K562 (cell line): ENCODE results near the gene ZNF296. TPM values are rescaled to one million over a fixed set of nuclear protein-coding genes. Genes with fewer than 3 reads are reported as not detected.

Source experiments
- CC2D1A ChIP-seq: fragments of 450-650 bp; IDR thresholded peaks from 2 replicates; pipeline ENCODE4 v1.6.1; 2017; ENCODE audit warnings: mild to moderate bottlenecking
- CGGBP1 ChIP-seq: fragments of 250-450 bp; sonication (Bioruptor Pico); IDR thresholded peaks from 2 replicates; pipeline ENCODE4 v1.9.0; 2021; ENCODE audit warnings: mild to moderate bottlenecking
- CTCF ChIP-seq, 3 experiments: IDR thresholded peaks in 2 of 3; conservative IDR thresholded peaks in 1 of 3; 2 replicates each; pipeline ENCODE4 v1.5.1; 2011 to 2012; ENCODE audit warnings: low read length in 3 of 3, mild to moderate bottlenecking in 3 of 3, control low read depth in 2 of 3, improper control_type of control experiment in 1 of 3, inconsistent platforms in 1 of 3, low read depth in 1 of 3, mixed read lengths in 1 of 3, moderate library complexity in 1 of 3; ENCODE audit not compliant: insufficient read depth in 2 of 3
- FOXJ3 ChIP-seq: sonication (generic); formaldehyde crosslinking; IDR thresholded peaks from 2 replicates; pipeline ENCODE4 v1.4.0; 2020; ENCODE audit warnings: mild to moderate bottlenecking, missing genetic modification reagents
- MCM7 ChIP-seq, 2 experiments: fragments of 450-650 bp; IDR thresholded peaks; 2 replicates each; pipeline ENCODE4 v1.6.1; 2016 to 2018
- POLR2AphosphoS2 ChIP-seq: IDR thresholded peaks from 2 replicates; pipeline ENCODE4 v1.6.1; 2012; ENCODE audit warnings: low read length, improper control_type of control experiment
- PREB ChIP-seq: sonication (generic); formaldehyde crosslinking; IDR thresholded peaks from 2 replicates; pipeline ENCODE4 v1.8.1; 2023; ENCODE audit warnings: mild to moderate bottlenecking, missing genetic modification reagents
- RAD21 ChIP-seq, 2 experiments: fragments of 250-450 bp in 1 of 2; fragments of 450-650 bp in 1 of 2; sonication (Bioruptor Pico) in 1 of 2; formaldehyde crosslinking in 1 of 2; IDR thresholded peaks in 1 of 2; conservative IDR thresholded peaks in 1 of 2; 2 replicates each; pipeline versions ENCODE4 v1.4.0 to v1.8.0; 2020 to 2022; ENCODE audit warnings: mild to moderate bottlenecking in 2 of 2, moderate library complexity in 1 of 2
- STAG1 ChIP-seq: sonication (generic); formaldehyde crosslinking; IDR thresholded peaks from 2 replicates; pipeline ENCODE4 v1.5.0; 2020; ENCODE audit warnings: missing genetic modification reagents, borderline replicate concordance
- TRIM24 ChIP-seq, 2 experiments: fragments of 450-650 bp; IDR thresholded peaks; 2 replicates each; pipeline ENCODE4 v1.6.1; 2016
- ZNF23 ChIP-seq: fragments of 250-450 bp; sonication (Bioruptor Pico); IDR thresholded peaks from 2 replicates; pipeline ENCODE4 v1.4.0; 2020; ENCODE audit warnings: mild to moderate bottlenecking
- ZNF232 ChIP-seq: sonication (generic); formaldehyde crosslinking; IDR thresholded peaks from 2 replicates; pipeline ENCODE4 v1.8.0; 2022; ENCODE audit warnings: mild to moderate bottlenecking, missing genetic modification reagents
- ZNF347 ChIP-seq: fragments of 450-650 bp; formaldehyde crosslinking; IDR thresholded peaks from 2 replicates; pipeline ENCODE4 v1.4.0; 2020; ENCODE audit warnings: low read depth, mild to moderate bottlenecking, moderate library complexity
- ZNF586 ChIP-seq: fragments of 450-650 bp; formaldehyde crosslinking; conservative IDR thresholded peaks from 2 replicates; pipeline ENCODE4 v1.4.0; 2020; ENCODE audit warnings: mild to moderate bottlenecking, moderate library complexity
- ZNF75A ChIP-seq: fragments of 450-650 bp; formaldehyde crosslinking; IDR thresholded peaks from 2 replicates; pipeline ENCODE4 v1.4.0; 2020; ENCODE audit warnings: mild to moderate bottlenecking
- ZNF79 ChIP-seq: fragments of 250-450 bp; sonication (Bioruptor Pico); IDR thresholded peaks from 2 replicates; pipeline ENCODE4 v1.4.0; 2020; ENCODE audit warnings: low read depth, mild to moderate bottlenecking, moderate library complexity
- polyA plus RNA-seq, 8 experiments: library from polyadenylated mRNA; depleted of rRNA in 4 of 8; stranded (reverse) in 5 of 8; unstranded in 3 of 8; fragments of >200 nt; fragmentation: Nextera tagmentation in 2 of 8; fragmentation: Illumina TruSeq in 1 of 8; extraction: Ambion mirVana in 2 of 8; extraction: Trizol in 1 of 8; gene quantifications; 2 replicates each; pipeline versions ENCODE4 v1.2.1 to v1.2.3, GENCODE V29; 2011 to 2014; ENCODE audit warnings: inconsistent platforms in 1 of 8, missing spikeins in 1 of 8
- total RNA-seq, 7 experiments: library from RNA; depleted of rRNA in 6 of 7; stranded (reverse); fragments of >200 nt in 6 of 7; fragmentation: Illumina TruSeq in 2 of 7; extraction: Trizol in 2 of 7; gene quantifications; 2 replicates each; pipeline versions ENCODE4 v1.2.1 to v1.2.3, GENCODE V29; 2011 to 2021; ENCODE audit warnings: low replicate concordance in 1 of 7
- TF ChIP-seq, protein P1 (sequence below), 2 experiments: fragments of 450-650 bp in 1 of 2; IDR thresholded peaks; 2 replicates each; pipeline ENCODE4 v1.6.1; 2011 to 2017; ENCODE audit warnings: low read depth in 2 of 2, antibody characterized with exemption in 1 of 2, borderline replicate concordance in 1 of 2, low read length in 1 of 2, mild to moderate bottlenecking in 1 of 2, mixed read lengths in 1 of 2; ENCODE audit not compliant: control insufficient read depth in 1 of 2
- TF ChIP-seq, protein P2 (sequence below): fragments of 450-650 bp; IDR thresholded peaks from 2 replicates; pipeline ENCODE4 v1.7.1; 2018; ENCODE audit warnings: mild to moderate bottlenecking, low read depth; ENCODE audit not compliant: partially characterized antibody

The ZNF296 gene
- total and polyA plus RNA-seq, 9 of the 15 experiments (the other 6 are each of a cell fraction or from before 2014, with no cell fraction given) = 0.03 to 8.8 (median 0.47) TPM; not detected in 1

GRCh38 chr19:45059258-45059965 lies 16.9 kb downstream of the ZNF296 start (continued):
- TF ChIP-seq PREB (no peak), CTCF (IDR thresholded peaks at IDR 0.05 in 2 of 3, conservative IDR thresholded peaks at IDR 0.05 in 1 of 3; ENCODE audit: insufficient read depth in 2 of 3, low read depth in 1 of 3, low read length in 3 of 3) (peak; percentile 89 to 92 (median 92)), ZNF232 (no peak), FOXJ3 (CRISPR knock-in tag) (no peak), ZNF23 (CRISPR knock-in tag) (no peak), POLR2AphosphoS2 (no peak), ZNF75A (CRISPR knock-in tag) (no peak), ZNF79 (CRISPR knock-in tag) (no peak), ZNF347 (no peak), ZNF586 (no peak), STAG1 (CRISPR knock-in tag) (peak; percentile 45; the same call in 1 of the 2 replicates), RAD21 (CRISPR knock-in tag; conservative IDR thresholded peaks at IDR 0.05 in 1 of 2, IDR thresholded peaks at IDR 0.05 in 1 of 2) (peak; percentile 66 to 83), MCM7 (IDR thresholded peaks at IDR 0.05) (no peak), CC2D1A (peak; percentile 37; the same call in 1 of the 2 replicates), TRIM24 (IDR thresholded peaks at IDR 0.05) (no peak), CGGBP1 (CRISPR knock-in tag) (no peak)
- TF ChIP-seq, protein P1, sequence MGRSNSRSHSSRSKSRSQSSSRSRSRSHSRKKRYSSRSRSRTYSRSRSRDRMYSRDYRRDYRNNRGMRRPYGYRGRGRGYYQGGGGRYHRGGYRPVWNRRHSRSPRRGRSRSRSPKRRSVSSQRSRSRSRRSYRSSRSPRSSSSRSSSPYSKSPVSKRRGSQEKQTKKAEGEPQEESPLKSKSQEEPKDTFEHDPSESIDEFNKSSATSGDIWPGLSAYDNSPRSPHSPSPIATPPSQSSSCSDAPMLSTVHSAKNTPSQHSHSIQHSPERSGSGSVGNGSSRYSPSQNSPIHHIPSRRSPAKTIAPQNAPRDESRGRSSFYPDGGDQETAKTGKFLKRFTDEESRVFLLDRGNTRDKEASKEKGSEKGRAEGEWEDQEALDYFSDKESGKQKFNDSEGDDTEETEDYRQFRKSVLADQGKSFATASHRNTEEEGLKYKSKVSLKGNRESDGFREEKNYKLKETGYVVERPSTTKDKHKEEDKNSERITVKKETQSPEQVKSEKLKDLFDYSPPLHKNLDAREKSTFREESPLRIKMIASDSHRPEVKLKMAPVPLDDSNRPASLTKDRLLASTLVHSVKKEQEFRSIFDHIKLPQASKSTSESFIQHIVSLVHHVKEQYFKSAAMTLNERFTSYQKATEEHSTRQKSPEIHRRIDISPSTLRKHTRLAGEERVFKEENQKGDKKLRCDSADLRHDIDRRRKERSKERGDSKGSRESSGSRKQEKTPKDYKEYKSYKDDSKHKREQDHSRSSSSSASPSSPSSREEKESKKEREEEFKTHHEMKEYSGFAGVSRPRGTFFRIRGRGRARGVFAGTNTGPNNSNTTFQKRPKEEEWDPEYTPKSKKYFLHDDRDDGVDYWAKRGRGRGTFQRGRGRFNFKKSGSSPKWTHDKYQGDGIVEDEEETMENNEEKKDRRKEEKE (IDR thresholded peaks at IDR 0.05; ENCODE audit: borderline replicate concordance in 1 of 2, control insufficient read depth in 1 of 2, low read depth in 2 of 2, low read length in 1 of 2) = no peak
- TF ChIP-seq, protein P2, sequence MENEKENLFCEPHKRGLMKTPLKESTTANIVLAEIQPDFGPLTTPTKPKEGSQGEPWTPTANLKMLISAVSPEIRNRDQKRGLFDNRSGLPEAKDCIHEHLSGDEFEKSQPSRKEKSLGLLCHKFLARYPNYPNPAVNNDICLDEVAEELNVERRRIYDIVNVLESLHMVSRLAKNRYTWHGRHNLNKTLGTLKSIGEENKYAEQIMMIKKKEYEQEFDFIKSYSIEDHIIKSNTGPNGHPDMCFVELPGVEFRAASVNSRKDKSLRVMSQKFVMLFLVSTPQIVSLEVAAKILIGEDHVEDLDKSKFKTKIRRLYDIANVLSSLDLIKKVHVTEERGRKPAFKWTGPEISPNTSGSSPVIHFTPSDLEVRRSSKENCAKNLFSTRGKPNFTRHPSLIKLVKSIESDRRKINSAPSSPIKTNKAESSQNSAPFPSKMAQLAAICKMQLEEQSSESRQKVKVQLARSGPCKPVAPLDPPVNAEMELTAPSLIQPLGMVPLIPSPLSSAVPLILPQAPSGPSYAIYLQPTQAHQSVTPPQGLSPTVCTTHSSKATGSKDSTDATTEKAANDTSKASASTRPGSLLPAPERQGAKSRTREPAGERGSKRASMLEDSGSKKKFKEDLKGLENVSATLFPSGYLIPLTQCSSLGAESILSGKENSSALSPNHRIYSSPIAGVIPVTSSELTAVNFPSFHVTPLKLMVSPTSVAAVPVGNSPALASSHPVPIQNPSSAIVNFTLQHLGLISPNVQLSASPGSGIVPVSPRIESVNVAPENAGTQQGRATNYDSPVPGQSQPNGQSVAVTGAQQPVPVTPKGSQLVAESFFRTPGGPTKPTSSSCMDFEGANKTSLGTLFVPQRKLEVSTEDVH = no peak
